ACHN (cell line): ENCODE results near the gene CDC14B.

Experiments used
- DNase-seq: peaks from one replicate; pipeline ENCODE4 v3.0.0-alpha.2; 2015
- in situ Hi-C: cut with HindIII; loops from 2 replicates; pipeline ENCODE4 v1.10.0; 2017; ENCODE audit warnings: low sequenced_read_pairs, low pct_ligation_motif_present, low pct_unique_long_range_greater_than_20kb

CDC14B gene

GRCh38 chr9:96495341-96495740, 124.3 kb downstream of the CDC14B start:
- DNase-seq = no peak
- in situ Hi-C loops = no loop called here

DNA sequence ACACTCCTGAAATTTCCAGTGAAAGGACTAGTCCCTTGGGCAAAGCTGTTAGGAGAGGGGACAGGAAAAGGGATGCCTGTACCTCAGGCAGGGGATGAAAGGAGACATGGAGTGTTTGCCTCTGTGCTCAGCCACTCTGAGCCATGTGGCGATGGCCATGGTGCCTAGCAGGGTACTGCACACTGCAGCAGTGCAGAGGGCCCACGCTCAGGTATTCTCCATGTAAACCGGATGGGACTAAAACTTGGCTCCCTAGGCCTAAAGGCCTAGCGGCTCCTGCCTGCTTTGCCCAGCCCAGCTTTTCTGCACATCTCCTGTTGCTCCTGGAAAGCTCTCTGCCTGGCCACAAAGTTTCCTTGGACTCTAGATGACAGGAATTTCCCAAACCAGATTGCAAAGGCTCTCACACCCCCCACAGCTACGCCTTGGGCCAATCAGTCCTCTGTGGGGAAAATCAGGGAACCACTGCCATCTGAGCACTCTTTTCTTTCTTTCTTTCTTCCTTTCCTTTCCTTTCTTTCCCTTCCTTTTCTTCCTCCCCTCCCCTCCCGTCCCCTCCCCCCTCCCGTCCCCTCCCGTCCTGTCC, 125.3 kb downstream of the CDC14B start:
- no peak for DNase-seq
- in situ Hi-C loops = no loop called here

DNA sequence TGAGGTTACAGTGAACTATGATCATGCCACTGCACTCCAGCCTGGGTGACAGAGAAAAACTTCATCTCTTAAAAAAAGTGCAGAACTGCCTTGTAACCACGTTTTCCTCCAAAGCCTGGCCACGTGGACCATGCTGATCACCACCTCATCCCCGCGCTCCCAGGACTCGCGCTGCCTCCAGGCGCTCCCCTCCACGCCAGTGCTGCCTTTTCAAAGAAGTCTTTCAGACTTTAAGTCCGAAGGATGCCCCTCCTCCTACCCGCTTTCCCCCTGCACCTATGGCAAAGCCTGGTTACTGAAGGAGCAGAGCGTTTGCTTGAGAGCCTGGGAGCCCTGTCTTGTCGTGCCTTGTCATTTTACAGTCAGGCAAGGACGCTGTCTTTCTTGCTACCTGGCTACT, 125.9 kb downstream of the CDC14B start:
- DNase-seq = no peak
- in situ Hi-C loops = no loop called here

DNA sequence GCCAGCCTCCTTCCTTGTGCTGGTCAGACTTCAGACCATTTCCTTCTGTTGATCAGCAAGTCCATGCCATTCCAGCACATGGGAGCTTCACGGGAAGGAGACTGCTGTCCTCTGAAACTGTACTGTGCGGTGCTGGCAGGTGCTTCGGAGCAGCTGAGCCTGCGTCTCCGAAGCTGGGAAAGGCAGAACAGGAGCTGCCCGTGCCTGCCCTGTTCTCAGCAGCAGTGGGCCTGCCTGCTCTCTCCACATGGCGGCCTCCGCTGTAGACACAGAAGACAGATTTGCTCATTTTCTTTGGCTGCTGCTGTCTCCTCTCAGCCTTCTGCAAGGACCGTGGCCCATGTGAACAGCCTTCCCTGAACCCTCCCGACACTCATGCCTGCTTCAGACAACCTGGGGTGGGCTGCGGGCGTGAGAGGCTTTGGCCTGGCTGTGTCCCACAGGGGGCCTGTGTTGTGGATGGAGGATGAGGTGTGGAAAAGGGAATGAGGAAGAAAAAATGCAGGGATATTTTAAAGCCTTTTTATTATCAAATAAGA, 126.6 kb downstream of the CDC14B start:
- no peak for DNase-seq
- in situ Hi-C loops = no loop called here

- DNase-seq = no peak
- in situ Hi-C loops = no loop called here
Observed at GRCh38 chr9:96491880-96492525, 127.6 kb downstream of the CDC14B start.

DNA sequence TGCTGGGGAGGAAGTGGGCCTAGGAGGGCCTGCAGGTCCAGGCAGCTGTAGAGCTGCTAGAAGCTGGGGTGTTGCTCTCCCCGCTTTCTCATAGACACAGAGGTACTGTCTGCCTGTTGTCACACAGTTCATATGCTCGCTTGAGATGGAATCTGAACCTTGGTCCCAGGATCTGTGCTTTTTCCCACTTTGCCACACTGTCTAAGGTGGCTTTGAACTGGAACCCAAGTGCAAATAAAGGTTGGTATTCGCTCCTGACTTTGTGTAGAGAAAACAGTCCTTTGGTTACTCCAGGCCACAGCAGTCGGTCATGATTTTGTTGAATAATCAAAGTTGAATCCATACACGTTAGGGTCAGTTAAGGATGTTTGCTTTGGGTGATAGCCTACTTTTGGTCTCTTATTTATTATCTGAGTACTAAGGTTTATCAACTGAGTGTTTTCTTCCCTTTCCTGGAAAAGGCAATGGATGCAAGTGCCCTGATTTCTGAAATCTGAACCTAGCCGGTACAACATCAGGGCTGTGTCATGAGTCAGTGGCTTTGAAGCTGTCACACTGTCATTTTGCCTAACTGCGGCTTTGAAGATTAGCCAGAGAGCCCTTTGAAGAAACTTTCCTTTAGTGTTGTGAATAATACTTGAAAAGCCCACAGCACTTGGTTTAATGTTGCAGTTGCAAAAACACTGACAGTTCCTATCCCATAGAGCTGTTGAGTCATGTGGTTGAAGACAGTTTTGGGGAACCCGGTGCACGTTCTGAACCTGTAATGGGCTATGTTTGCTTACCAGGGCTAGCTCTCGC, 128.4 kb downstream of the CDC14B start:
- no peak for DNase-seq
- in situ Hi-C loops = no loop called here

DNA sequence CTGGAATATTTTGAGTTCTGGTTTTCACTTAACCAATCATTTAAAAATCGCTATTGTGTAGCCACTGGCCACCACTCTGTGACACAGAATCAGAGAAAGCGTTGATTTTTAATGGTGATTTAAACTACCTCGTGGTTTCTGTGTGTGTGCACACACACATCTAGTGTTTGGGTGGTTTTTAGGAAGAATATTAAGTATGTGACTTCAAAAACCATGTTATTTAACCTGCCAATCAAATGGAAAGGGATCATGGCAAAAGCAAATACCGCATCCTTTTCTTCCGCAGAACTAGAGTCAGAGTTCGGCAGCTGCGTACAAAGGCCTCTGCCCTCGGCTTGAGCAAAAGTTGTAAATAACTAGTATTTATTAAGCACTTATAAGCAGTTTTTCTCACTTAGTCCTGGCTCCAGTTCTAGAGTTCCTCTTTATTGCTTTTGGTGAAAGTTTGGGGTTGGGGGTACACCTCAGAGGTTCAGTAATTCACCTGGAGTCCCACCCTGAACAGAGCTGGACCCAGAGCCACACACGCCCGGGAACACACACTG, 129.0 kb downstream of the CDC14B start:
- DNase-seq = no peak
- in situ Hi-C loops = no loop called here

DNA sequence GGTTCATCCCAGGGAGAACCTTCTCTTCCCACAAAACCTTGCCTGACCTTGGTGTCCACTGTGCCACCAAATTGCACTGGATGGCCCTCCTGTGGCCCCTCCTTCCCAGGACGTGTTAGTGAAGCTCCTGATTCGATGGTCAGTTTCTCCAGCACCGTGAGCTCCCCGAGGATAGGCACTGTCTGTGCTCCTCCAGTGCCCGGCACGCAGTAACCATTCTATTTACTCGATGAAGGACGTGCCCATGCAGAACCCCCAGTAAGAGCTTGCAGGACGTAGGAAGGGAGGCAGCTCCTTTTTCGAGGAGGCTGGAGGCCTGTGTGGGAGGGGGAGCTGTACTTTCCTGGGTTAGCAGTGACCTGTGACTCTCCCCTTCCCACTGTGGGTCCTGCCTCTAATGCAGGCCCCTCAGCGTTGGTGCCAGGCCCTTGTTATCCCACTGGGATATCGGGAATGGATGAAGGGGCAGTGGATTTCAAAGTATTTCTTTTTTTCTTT, 130.1 kb downstream of the CDC14B start:
- DNase-seq = no peak
- in situ Hi-C loops = no loop called here

- DNase-seq = no peak
- in situ Hi-C loops = no loop called here
Observed at GRCh38 chr9:96487949-96488348, 131.7 kb downstream of the CDC14B start.

DNA sequence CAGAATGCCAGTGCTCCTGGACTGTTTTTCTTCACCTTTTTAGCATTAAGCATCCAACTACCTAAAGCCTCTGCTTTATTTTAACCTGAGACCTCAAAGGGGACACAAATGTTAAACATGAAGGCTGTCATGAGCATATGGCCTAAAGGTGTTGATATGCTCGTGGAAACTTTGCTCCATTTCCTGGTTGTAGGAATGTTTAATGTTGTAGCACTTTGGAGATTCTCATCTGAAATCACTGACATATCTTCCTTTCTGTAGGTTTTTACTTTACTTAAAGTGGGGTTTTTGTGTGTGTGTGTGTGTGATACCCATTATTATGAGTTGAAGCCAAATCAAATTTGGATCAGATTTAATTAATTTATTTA, 132.6 kb downstream of the CDC14B start:
- no peak for DNase-seq
- in situ Hi-C loops = no loop called here

DNA sequence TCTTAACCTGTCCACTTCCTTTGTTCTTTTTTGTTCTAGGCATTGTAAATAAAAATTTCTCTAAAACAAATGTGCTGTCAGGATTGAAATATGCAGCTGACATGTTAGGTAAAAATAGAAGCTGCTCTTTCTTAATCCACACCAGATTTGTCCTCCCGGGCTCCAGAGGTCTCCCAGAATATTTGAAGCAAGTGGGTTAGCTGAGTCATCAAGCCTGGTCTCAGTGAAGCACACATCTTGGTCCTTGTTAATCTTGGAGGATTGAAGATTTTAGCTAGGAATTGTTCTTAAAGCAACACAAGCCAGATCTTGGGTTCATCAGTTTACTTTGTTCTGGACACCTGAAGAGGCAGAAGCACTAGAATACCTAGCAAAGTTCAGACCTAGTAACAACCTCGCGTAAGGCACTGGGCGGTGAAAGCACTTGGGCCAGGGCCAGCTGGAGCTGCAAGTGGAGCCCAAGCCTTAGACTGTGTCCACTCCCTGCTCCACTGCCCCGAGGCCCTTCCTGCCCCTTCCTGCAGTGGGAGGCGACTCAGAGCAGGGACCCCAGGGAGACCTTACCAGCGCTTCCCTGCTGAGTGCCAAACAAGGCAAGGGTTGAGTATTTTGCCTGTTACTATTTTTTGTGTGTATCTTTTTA, 133.1 kb downstream of the CDC14B start:
- in situ Hi-C loops = no loop called here
- DNase-seq = no peak

DNA sequence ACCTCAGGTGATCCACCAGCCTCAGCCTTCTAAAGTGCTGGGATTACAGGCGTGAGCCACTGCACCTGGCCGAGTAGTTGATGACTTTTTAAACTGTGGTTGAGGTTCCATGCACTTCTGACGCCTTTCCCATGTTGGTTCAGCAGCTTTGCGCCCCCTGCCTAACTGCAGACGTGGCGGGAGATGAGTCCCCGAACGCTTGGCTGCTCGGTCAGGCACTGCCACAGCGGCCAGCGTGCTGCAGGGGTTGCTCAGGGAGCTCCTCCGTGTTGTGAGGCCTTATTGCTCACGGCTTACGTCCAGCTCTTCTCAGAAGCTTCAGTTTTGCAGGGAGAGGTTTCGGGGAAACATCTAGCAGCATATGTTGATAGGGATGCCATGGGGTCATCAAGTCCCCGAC, 134.4 kb downstream of the CDC14B start:
- in situ Hi-C loops = no loop called here
- no peak for DNase-seq

DNA sequence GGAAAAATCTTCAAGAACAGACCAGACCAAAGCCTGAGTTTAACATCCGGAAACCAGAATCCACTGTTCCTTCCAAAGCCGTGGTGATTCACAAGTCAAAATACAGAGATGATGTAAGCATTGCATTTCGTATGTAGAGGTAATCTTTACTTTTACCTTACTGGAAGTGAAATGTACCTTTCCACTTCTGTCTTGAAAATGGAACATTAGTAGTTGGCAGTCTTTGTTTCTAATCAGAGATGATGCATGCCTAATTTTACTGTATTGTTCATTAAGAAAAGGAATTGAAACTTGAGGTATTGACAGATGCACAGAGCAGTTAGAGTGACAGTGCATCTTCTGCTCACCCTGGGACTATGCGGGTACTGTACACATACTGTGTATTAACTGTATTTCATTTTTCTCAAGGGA, 135.1 kb downstream of the CDC14B start:
- DNase-seq = no peak

GRCh38 chr9:96483733-96484390, 135.8 kb downstream of the CDC14B start:
- in situ Hi-C loops = no loop called here
- DNase-seq = no peak

More for the DNA sequence above, 135.1 kb downstream of the CDC14B start:
- in situ Hi-C loops = no loop called here

- in situ Hi-C loops = no loop called here
- no peak for DNase-seq
Observed at GRCh38 chr9:96483197-96483596, 136.4 kb downstream of the CDC14B start.

DNA sequence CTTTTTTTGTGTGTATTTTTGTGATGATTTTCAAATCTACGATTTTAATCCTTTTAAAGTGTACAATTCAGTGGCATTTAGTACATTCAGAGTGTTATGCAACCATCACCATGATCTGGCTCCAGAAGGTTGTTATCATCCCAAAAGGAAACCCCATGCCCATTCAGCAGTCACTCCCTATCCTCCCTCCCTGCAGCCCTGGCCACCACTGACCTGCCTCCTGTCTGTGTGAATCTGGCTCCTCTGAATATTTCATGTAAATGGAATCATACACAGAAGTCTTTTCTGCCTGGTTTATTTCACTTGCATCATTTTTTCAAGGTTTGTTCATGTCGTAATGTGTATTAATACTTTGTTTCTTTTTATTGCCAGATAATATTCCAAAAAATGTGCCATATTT, 137.2 kb downstream of the CDC14B start:
- in situ Hi-C loops = no loop called here
- DNase-seq = no peak

- no peak for DNase-seq
- in situ Hi-C loops = no loop called here
Observed at GRCh38 chr9:96480736-96481135, 138.9 kb downstream of the CDC14B start.

- in situ Hi-C loops = no loop called here
- no peak for DNase-seq
Observed at GRCh38 chr9:96478829-96479371, 140.7 kb downstream of the CDC14B start.
